ENCODE results near the gene KDM4C.
A peak's percentile ranks its signal among the peaks of the same experiment; 100 is the strongest.
"Not testable (repeated sequence)": the region's sequence is repeated elsewhere in the genome, so short reads cannot be mapped to it uniquely, and the experiment has no call there.

KDM4C gene

DNA sequence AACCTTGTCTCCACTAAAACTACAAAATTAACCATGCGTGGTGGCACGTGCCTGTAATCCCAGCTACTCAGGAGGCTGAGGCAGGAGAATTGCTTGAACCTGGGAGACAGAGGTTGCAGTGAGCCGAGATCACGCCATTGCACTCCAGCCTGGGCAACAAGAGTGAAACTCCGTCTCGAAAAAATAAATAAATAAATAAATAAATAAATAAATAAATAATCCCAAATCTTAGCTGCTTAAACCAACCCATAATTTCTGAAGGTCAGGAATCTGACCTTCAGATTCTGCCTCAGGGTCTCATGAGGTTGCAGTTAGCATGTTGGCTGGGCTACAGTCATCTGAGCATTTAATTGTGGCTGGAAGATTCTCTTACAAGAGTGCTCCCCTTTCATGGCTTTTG, 48.5 kb downstream of the KDM4C start:
- not testable (repeated sequence) for DNase-seq (ENCODE audit: low read depth in 2 of 2)

- not testable (repeated sequence) for DNase-seq (ENCODE audit: low read depth in 2 of 2)
Observed at GRCh38 chr9:6807669-6808068, 49.9 kb downstream of the KDM4C start.

DNA sequence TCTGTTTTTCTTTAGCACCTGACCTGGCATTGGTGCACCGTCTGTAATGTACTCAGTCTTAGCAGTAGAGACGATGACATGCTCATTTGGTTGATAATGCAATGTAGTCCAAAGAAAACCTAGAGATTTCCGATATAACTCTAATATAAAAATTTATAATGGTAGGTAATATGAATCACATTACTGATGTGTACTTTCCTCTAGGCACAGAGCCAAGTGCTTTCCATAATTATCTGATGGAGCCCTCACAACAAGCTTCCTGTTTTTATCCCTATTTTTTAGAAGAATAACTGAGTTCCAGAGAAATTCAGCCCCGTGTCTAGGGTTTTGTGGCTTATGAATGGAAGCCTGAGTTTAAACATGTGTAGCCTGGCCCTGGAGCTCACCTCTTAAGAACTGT, 53.7 kb downstream of the KDM4C start:
- DNase-seq (ENCODE audit: low read depth in 2 of 2), result no peak

- DNase-seq (ENCODE audit: low read depth in 2 of 2), result no peak
Observed at GRCh38 chr9:6816581-6816980, 58.8 kb downstream of the KDM4C start.

- no peak for DNase-seq (ENCODE audit: low read depth in 2 of 2)
Observed at GRCh38 chr9:6818292-6818922, 60.6 kb downstream of the KDM4C start.

- DNase-seq (ENCODE audit: low read depth in 2 of 2), result no peak
Observed at GRCh38 chr9:6819112-6819511, 61.3 kb downstream of the KDM4C start.

- DNase-seq (ENCODE audit: low read depth in 2 of 2), result no peak
Observed at GRCh38 chr9:6819529-6819928, 61.8 kb downstream of the KDM4C start.

DNA sequence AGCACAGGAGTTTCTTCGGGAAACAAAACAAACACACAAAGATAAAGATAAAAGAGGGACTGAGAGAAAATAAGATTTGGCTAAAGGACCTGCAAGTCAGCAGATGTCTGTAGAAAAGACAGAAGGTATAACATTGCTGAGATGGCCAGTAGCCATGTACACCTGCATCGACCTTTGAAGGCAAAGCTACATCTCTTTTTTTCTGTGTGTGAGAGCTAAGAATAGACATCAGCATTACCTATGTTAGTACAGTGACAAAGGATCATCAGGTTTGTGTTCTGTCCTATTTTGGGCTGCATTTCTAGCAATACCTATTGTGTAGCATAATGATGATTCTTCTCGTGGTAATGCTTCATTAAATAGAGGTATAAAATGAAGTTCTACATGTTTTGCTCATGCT, 64.9 kb downstream of the KDM4C start:
- DNase-seq (ENCODE audit: low read depth in 2 of 2), result no peak

DNA sequence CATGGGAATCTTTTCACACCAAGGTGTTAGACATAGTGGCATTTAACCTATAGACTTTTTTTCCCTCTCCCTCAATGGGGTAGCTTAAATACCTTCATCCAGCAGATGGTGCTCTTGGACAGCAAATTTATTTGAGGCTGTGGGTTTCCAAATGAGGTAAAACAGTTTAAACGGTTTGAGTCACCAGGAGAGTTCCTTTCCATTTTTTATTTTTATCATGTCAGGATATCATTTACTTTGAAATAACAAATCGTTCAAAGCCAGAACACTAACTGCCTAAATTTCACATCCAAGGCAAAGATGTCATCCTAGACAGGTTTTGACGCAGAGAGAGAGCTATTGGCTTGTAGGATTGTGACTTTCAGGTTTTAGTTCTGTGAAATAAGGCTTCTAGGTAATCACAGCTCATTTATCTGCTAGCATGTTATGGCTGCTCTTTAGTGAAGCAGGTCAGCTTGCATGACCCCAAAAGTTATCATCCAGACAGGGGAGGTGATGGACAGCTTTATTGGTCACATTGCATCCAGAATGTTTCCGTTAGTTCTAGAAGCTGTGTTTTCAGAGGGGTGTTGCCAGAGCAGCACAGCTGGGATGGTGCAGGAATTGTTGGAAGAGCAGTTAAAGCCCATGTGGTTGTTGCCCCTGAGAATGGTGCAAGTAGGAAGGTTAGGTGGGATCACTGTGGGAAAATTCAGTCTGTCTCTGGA, 69.8 kb downstream of the KDM4C start:
- DNase-seq (ENCODE audit: low read depth in 2 of 2), result peak; percentile 3 to 7

DNA sequence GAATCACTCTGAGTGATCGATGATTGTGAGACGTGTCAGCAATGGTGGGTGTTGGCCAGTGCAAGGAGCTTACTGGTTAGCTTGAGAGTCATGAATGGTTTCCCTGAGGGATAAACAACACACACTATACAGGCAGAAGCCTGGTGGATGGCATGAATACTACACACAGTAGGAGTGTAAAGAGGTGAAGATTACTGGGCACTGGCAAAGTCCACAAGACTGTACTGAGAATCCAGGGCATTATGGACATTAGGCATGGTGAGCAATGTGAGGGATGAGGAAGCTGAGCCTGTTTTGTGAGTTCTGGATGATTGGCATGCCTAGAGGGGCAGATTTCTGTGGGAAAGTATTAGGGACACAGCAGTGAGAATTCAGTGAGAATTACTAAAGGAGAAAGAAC, 71.3 kb downstream of the KDM4C start:
- DNase-seq (ENCODE audit: low read depth in 2 of 2), result no peak

- DNase-seq (ENCODE audit: low read depth in 2 of 2), result no peak
Observed at GRCh38 chr9:6829536-6829935, 71.8 kb downstream of the KDM4C start.

GRCh38 chr9:6833518-6834192, 75.9 kb downstream of the KDM4C start:
- no peak for DNase-seq (ENCODE audit: low read depth in 2 of 2)

GRCh38 chr9:6834306-6834705, 76.5 kb downstream of the KDM4C start:
- DNase-seq (ENCODE audit: low read depth in 2 of 2), result no peak

- no peak for DNase-seq (ENCODE audit: low read depth in 2 of 2)
Observed at GRCh38 chr9:6838158-6838557, 80.4 kb downstream of the KDM4C start.

DNA sequence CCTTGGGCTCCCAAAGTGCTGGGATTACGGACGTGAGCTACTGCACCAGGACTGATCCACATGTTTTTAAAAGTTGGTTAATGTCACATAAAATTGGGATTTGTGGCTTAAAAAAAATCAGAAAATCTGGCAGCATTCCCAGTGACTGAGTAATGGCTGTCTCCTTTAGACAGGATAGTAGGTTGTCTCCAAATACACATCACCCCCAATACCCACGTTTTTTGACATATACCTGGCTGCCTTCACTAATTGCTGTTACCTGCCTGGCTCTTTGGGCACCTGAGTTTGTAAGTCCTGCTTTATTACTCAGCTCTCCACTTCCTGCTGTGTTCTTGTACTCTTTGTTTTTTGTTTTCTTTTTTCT, 84.8 kb downstream of the KDM4C start:
- no peak for DNase-seq (ENCODE audit: low read depth in 2 of 2)

DNA sequence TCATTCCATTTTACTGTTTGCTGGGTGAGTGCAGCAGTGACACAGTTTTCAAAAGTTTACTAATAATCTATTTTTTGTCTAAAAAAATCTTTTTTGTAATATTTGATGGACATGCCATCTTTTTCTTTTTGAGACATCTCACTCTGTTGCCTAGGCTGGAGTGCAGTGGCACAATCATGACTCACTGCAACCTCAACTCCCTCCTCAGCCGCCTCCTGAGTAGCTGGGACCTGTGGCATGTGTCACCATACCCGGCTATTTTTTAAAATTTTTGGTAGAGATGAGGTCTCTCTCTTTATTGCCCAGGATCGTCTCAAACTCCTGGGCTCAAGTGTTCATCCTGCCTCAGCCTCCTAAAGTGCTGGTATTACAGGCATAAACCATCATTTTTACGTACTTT, 86.0 kb downstream of the KDM4C start:
- DNase-seq (ENCODE audit: low read depth in 2 of 2), result no peak

DNA sequence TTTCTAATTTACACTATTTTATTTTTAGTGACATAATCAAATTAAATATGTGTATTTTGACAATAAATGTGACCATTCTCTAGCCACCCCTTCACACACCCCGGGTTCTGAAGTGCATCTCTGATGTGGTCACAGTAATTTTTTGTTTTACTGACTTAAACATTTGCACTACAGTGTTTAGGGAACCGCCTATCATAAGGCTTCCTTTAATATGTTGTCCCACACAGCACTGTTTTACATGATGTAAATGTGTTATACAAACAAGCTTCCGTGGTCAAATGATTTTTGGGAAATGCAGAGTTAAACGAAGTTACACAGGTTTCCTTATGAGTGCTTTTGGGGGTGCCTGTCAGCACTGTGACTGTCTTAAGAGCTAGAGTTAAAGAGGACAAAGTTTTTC, 86.5 kb downstream of the KDM4C start:
- no peak for DNase-seq (ENCODE audit: low read depth in 2 of 2)

- no peak for DNase-seq (ENCODE audit: low read depth in 2 of 2)
Observed at GRCh38 chr9:6845128-6845826, 87.5 kb downstream of the KDM4C start.

GRCh38 chr9:6845880-6846279, 88.1 kb downstream of the KDM4C start:
- no peak for DNase-seq (ENCODE audit: low read depth in 2 of 2)

- DNase-seq (ENCODE audit: low read depth in 2 of 2), result no peak
Observed at GRCh38 chr9:6852243-6852963, 94.6 kb downstream of the KDM4C start.

DNA sequence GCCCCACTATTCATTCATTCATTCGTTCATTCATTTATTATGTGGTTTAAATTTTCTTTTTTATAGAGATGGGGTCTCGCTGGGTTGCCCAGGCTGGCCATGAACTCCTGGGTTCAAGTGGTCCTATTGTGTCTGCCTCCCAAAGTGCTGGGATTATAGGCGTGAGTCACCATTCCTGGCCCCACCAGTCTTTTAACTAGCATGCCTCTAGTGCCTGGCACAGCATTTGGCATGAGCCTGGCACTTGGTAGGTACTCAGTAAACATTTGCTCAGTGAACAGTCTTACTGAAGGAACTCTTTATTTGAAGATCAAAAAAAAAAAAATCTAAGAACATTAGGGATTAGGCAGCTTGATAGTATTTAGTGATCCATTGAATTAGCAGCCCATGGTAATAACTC, 98.1 kb downstream of the KDM4C start:
- DNase-seq (ENCODE audit: low read depth in 2 of 2), result no peak

GRCh38 chr9:6864102-6864501, 106.3 kb downstream of the KDM4C start:
- no peak for DNase-seq (ENCODE audit: low read depth in 2 of 2)

All from stimulated activated CD4-positive, alpha-beta T cell treated with anti-CD3 and anti-CD28 coated beads, Interleukin-4, amount 100 ng/mL, for 48 hours (primary cell).